Placental epithelial cell (primary cell): ENCODE measurements around the gene SNX30. TPM values are rescaled to one million over a fixed set of nuclear protein-coding genes. Genes with fewer than 3 reads are reported as not detected.

ENCODE experiments used
- total RNA-seq: library from RNA; depleted of rRNA; stranded (reverse); fragments of >200 nt; gene quantifications from 2 replicates; pipeline ENCODE4 v1.2.3, GENCODE V29; 2012

The SNX30 gene
- 16.5 and 20.5 TPM in 2 replicates for total RNA-seq

GRCh38 chr9:112750016-112750763 lies at the start of gene SNX30:
Gene SNX30, plus strand, starts transcription at chr9:112750760. Its CDS starts 242 bp downstream, at chr9:112751002.

GRCh38 chr9:112717661-112718331 lies 32.8 kb upstream of the SNX30 start, which contains the start of gene INIP:
Gene INIP, minus strand, starts transcription at chr9:112718117. Its CDS starts 1,632 bp downstream, at chr9:112716485.

GRCh38 chr9:112890106-112891081 lies 139.8 kb downstream of the SNX30 start, which contains the start of gene SLC46A2:
Gene SLC46A2, minus strand, starts transcription at chr9:112890876. Its CDS starts 195 bp downstream, at chr9:112890681.

Other genes with a start within 250 kb of the SNX30 start
- gene INIP, start 32.6 kb upstream of the SNX30 start, total RNA-seq: 13.7 and 18.1 TPM in 2 replicates
- gene SLC46A2, start 140.1 kb downstream of the SNX30 start, total RNA-seq: not detected in 2 replicates